IMR-90 (cell line): ENCODE results near the gene TPRKB. TPM values are rescaled to one million over a fixed set of nuclear protein-coding genes. Genes with fewer than 3 reads are reported as not detected.

ENCODE experiments used
- ATAC-seq: fragments of 200-7000 bp; cut with Tn5 transposase; 2 replicates; pipeline ENCODE4 v1.9.1; 2020; ENCODE audit warnings: low read depth, mild to moderate bottlenecking, moderate library complexity
- BruUV-seq: library from RNA; stranded (reverse); fragments of 400-500 nt; replicated peaks from 2 replicates; lab custom pipeline; 2021; lab: Mats Ljungman, UMichigan
- CTCF ChIA-PET: fragments of 300-600 bp; formaldehyde crosslinking; extraction: SDS; loops from one replicate; lab custom pipeline; 2021; ENCODE audit warnings: antibody characterized with exemption; lab: Yijun Ruan, JAX
- POLR2A ChIA-PET: fragments of 300-600 bp; sonication (Branson Sonifier 250); formaldehyde crosslinking; loops from one replicate; lab custom pipeline; 2022; ENCODE audit warnings: antibody characterized with exemption; ENCODE audit not compliant: unreplicated experiment; lab: Charles Lee
- DNase-seq: peaks from one replicate; pipeline ENCODE4 v3.0.0; 2013
- H2AFZ ChIP-seq: replicated peaks from 2 replicates; pipeline ENCODE3; 2013; ENCODE audit warnings: low read length, mild to moderate bottlenecking; ENCODE audit not compliant: poor library complexity
- H2AK5ac ChIP-seq: 2 replicates; pipeline ENCODE4 v1.6.1; 2013; ENCODE audit warnings: low read depth, low read length, inconsistent platforms
- H2AK9ac ChIP-seq: replicated peaks from 2 replicates; pipeline ENCODE3; 2013; ENCODE audit warnings: mild to moderate bottlenecking, low read depth, low read length, moderate library complexity; ENCODE audit not compliant: poor library complexity
- H2BK120ac ChIP-seq: 2 replicates; pipeline ENCODE4 v1.6.1; 2013; ENCODE audit warnings: low read depth, low read length, inconsistent platforms
- H2BK15ac ChIP-seq: 3 replicates; pipeline ENCODE4 v1.6.1; 2013; ENCODE audit warnings: low read depth, low read length, inconsistent platforms
- H2BK20ac ChIP-seq: 2 replicates; pipeline ENCODE4 v1.6.1; 2013; ENCODE audit warnings: low read depth, mild to moderate bottlenecking, inconsistent platforms, low read length, moderate library complexity
- H2BK5ac ChIP-seq: 2 replicates; pipeline ENCODE4 v1.6.1; 2013; ENCODE audit warnings: mild to moderate bottlenecking, low read depth, low read length, inconsistent platforms; ENCODE audit not compliant: poor library complexity, severe bottlenecking
- H3K14ac ChIP-seq: replicated peaks from 2 replicates; pipeline ENCODE4 v1.6.1; 2013; ENCODE audit warnings: low read depth, low read length, inconsistent platforms
- H3K18ac ChIP-seq: 2 replicates; pipeline ENCODE4 v1.6.1; 2013; ENCODE audit warnings: low read depth, low read length, control low read depth
- H3K23ac ChIP-seq: 2 replicates; pipeline ENCODE4 v1.6.1; 2013; ENCODE audit warnings: low read depth, low read length, inconsistent platforms
- H3K27ac ChIP-seq: 2 replicates; pipeline ENCODE4 v1.5.1; 2013; ENCODE audit warnings: mild to moderate bottlenecking, control low read depth, low read length; ENCODE audit not compliant: insufficient read depth
- H3K27me3 ChIP-seq: 2 replicates; pipeline ENCODE4 v1.6.1; 2013; ENCODE audit warnings: low read length; ENCODE audit not compliant: control insufficient read depth, insufficient read depth
- H3K36me3 ChIP-seq: 2 replicates; pipeline ENCODE4 v1.6.1; 2013; ENCODE audit warnings: low read length, mixed read lengths; ENCODE audit not compliant: control insufficient read depth, insufficient read depth
- H3K4ac ChIP-seq: 2 replicates; pipeline ENCODE4 v1.6.1; 2013; ENCODE audit warnings: low read depth, low read length, inconsistent platforms
- H3K4me1 ChIP-seq: 2 replicates; pipeline ENCODE4 v1.6.1; 2013; ENCODE audit warnings: low read length, mixed read lengths; ENCODE audit not compliant: control insufficient read depth, insufficient read depth
- H3K4me2 ChIP-seq: 2 replicates; pipeline ENCODE4 v1.6.1; 2013; ENCODE audit warnings: low read depth, mild to moderate bottlenecking, control low read depth, low read length, moderate library complexity
- H3K4me3 ChIP-seq: 2 replicates; pipeline ENCODE4 v1.5.1; 2013; ENCODE audit warnings: low read depth, mild to moderate bottlenecking, control low read depth, low read length, moderate library complexity; ENCODE audit not compliant: insufficient read depth
- H3K56ac ChIP-seq: 2 replicates; pipeline ENCODE4 v1.6.1; 2013; ENCODE audit warnings: low read length, inconsistent platforms; ENCODE audit not compliant: insufficient read depth; ENCODE audit errors: extremely low read depth
- H3K79me1 ChIP-seq, 2 experiments: 2 replicates each; pipeline ENCODE4 v1.6.1; 2013; ENCODE audit warnings: low read length in 2 of 2, inconsistent platforms in 1 of 2, low read depth in 1 of 2
- H3K9ac ChIP-seq: 2 replicates; pipeline ENCODE4 v1.6.1; 2013; ENCODE audit warnings: low read depth, low read length, control low read depth
- H3K9me1 ChIP-seq: 2 replicates; pipeline ENCODE4 v1.6.1; 2013; ENCODE audit warnings: low read length, inconsistent platforms; ENCODE audit not compliant: insufficient read depth
- H3K9me3 ChIP-seq: 2 replicates; pipeline ENCODE4 v1.6.1; 2013; ENCODE audit warnings: low read length; ENCODE audit not compliant: control insufficient read depth, insufficient read depth
- H4K20me1 ChIP-seq: 2 replicates; pipeline ENCODE4 v1.6.1; 2013; ENCODE audit warnings: low read length, inconsistent platforms; ENCODE audit not compliant: insufficient read depth
- H4K5ac ChIP-seq: 2 replicates; pipeline ENCODE4 v1.6.1; 2013; ENCODE audit warnings: mild to moderate bottlenecking, low read depth, low read length, control low read depth
- H4K8ac ChIP-seq, 2 experiments: 2 replicates each; pipeline ENCODE4 v1.6.1; 2013; ENCODE audit warnings: low read depth in 2 of 2, low read length in 2 of 2, control low read depth in 1 of 2, inconsistent platforms in 1 of 2
- H4K91ac ChIP-seq: 2 replicates; pipeline ENCODE4 v1.6.1; 2013; ENCODE audit warnings: low read depth, low read length, inconsistent platforms; ENCODE audit not compliant: insufficient read depth
- BHLHE40 ChIP-seq: fragments of 150-350 bp; IDR thresholded peaks from 2 replicates; pipeline ENCODE4 v1.6.1; 2016; ENCODE audit warnings: mild to moderate bottlenecking, low read depth, low read length
- CEBPB ChIP-seq: IDR thresholded peaks from 2 replicates; pipeline ENCODE4 v1.6.1; 2012; ENCODE audit warnings: low read depth, low read length, improper control_type of control experiment
- CHD1 ChIP-seq: IDR thresholded peaks from 2 replicates; pipeline ENCODE4 v1.6.1; 2012; ENCODE audit warnings: low read depth, low read length, improper control_type of control experiment
- FOS ChIP-seq: fragments of 150-350 bp; IDR thresholded peaks from 2 replicates; pipeline ENCODE4 v1.6.1; 2016; ENCODE audit warnings: low read depth, low read length
- MAFK ChIP-seq: IDR thresholded peaks from 2 replicates; pipeline ENCODE4 v1.6.1; 2012; ENCODE audit warnings: low read depth, low read length, improper control_type of control experiment
- MXI1 ChIP-seq: IDR thresholded peaks from 2 replicates; pipeline ENCODE4 v1.6.1; 2012; ENCODE audit warnings: low read depth, mild to moderate bottlenecking, low read length, moderate library complexity, borderline replicate concordance
- NFE2L2 ChIP-seq: fragments of 150-350 bp; IDR thresholded peaks from 2 replicates; pipeline ENCODE4 v1.6.1; 2016; ENCODE audit warnings: low read depth, mild to moderate bottlenecking, low read length
- POLR2A ChIP-seq: IDR thresholded peaks from 2 replicates; pipeline ENCODE4 v1.6.1; 2012; ENCODE audit warnings: mild to moderate bottlenecking, low read depth, low read length
- RAD21 ChIP-seq: IDR thresholded peaks from 2 replicates; pipeline ENCODE4 v1.6.1; 2012; ENCODE audit warnings: low read length, improper control_type of control experiment
- RCOR1 ChIP-seq: IDR thresholded peaks from 2 replicates; pipeline ENCODE4 v1.6.1; 2012; ENCODE audit warnings: mild to moderate bottlenecking, low read length, improper control_type of control experiment; ENCODE audit not compliant: insufficient replicate concordance
- RFX5 ChIP-seq: IDR thresholded peaks from 2 replicates; pipeline ENCODE4 v1.8.0; 2012; ENCODE audit warnings: low read depth, mild to moderate bottlenecking, low read length, moderate library complexity
- SMC3 ChIP-seq: fragments of 150-350 bp; IDR thresholded peaks from 2 replicates; pipeline ENCODE4 v1.6.1; 2016; ENCODE audit warnings: low read depth, mild to moderate bottlenecking, antibody characterized with exemption, low read length, moderate library complexity
- WGBS, 2 experiments: methylation state at CpG; one replicate each; pipeline versions ENCODE4 v1.1.5 to v1.1.7; 2013; ENCODE audit warnings: missing lambda C conversion rate in 2 of 2; ENCODE audit not compliant: insufficient read length in 1 of 2; ENCODE audit errors: extremely low coverage in 2 of 2; 5-methylcytosine and 5-hydroxymethylcytosine counted together
- dilution Hi-C: fragments of 300-500 bp; cut with HindIII; formaldehyde crosslinking; loops from one replicate; pipeline ENCODE4 v1.14.3; 2018; ENCODE audit warnings: low sequenced_read_pairs; ENCODE audit not compliant: unreplicated experiment
- in situ Hi-C: fragments of 300-500 bp; cut with MboI; formaldehyde crosslinking; loops from 3 replicates; pipeline ENCODE4 v1.14.3; 2019; ENCODE audit warnings: low sequenced_read_pairs, inconsistent platforms, mixed read lengths
- intact Hi-C: fragments of 100-400 bp; cut with micrococcal nuclease; formaldehyde crosslinking; loops from 2 replicates; pipeline ENCODE4 v1.10.0; 2022
- polyA plus RNA-seq, 3 experiments: library from polyadenylated mRNA; depleted of rRNA; stranded (reverse); fragments of >200 nt; gene quantifications; 2 replicates each; pipeline ENCODE4 v1.2.3, GENCODE V29; 2012; ENCODE audit warnings: low replicate concordance in 1 of 3
- total RNA-seq: library from RNA; depleted of rRNA; stranded (reverse); fragments of >200 nt; gene quantifications from 2 replicates; pipeline ENCODE4 v1.2.3, GENCODE V29; 2012
- TF ChIP-seq, protein P1 (sequence below): fragments of 150-350 bp; IDR thresholded peaks from 2 replicates; pipeline ENCODE4 v1.6.1; 2017; ENCODE audit warnings: mild to moderate bottlenecking, antibody characterized with exemption, low read length, low read depth
- TF ChIP-seq, protein P2 (sequence below): conservative IDR thresholded peaks from 2 replicates; pipeline ENCODE4 v1.5.1; 2012; ENCODE audit warnings: mild to moderate bottlenecking, low read depth, low read length, improper control_type of control experiment
- TF ChIP-seq, protein P3 (sequence below): fragments of 150-350 bp; IDR thresholded peaks from 2 replicates; pipeline ENCODE4 v1.6.1; 2016; ENCODE audit warnings: low read depth, mild to moderate bottlenecking, low read length, moderate library complexity, borderline replicate concordance

TPRKB gene
- total and polyA plus RNA-seq, 2 of the 4 experiments (the other 2 are of a cell fraction) = 35.3 to 37.6 TPM

DNA sequence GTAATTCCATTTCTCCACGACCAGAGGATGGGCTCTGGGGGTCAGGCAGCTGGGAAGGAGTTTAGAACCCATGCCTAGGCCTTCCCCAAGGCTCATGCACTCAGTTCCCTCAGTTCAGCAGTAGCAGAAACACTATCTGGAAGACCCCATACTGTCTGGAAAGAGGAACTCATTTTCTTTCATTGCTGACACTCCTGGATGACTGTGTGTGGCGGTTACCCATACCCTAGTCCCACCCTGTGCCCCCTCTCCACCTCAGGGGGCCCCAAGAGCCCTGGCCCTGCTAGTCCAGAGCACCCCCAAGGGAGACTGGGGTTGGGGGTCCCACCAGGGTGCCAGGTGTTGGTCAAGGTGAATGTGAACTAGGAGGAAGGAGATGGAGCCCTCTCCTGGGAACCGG, 29.5 kb downstream of the TPRKB start:
- Histone ChIP-seq H4K5ac (no peak overlapping the region), H3K18ac (no peak overlapping the region), H2AK5ac (no peak overlapping the region), H3K4me1 (no peaks in the 10 kb centered on the region), H4K91ac (no peak overlapping the region), H3K4ac (no peak overlapping the region), H3K27ac (no peak overlapping the region), H4K8ac (no peak overlapping the region), H2BK15ac (no peak overlapping the region), H3K14ac (no peak overlapping the region), H2BK120ac (no peak overlapping the region), H3K23ac (no peak overlapping the region), H3K9ac (no peak overlapping the region), H2BK5ac (no peak overlapping the region), H2AFZ (no peak overlapping the region), H3K9me1 (no peaks in the 10 kb centered on the region), H2AK9ac (no peak overlapping the region), H2BK20ac (no peak overlapping the region), H3K4me2 (no peak overlapping the region), H3K36me3 (no peaks in the 10 kb centered on the region), H3K79me1 (no peaks in the 10 kb centered on the region), H4K20me1 (no peaks in the 10 kb centered on the region), H3K27me3 (peaks cover 29% of the 10 kb centered on the region), H3K9me3 (no peaks in the 10 kb centered on the region), H3K56ac (no peak overlapping the region), H3K4me3 (no peak overlapping the region)
- no peak for TF ChIP-seq BHLHE40
- no peak for TF ChIP-seq MAFK
- no peak for TF ChIP-seq CHD1
- TF ChIP-seq, protein P1, sequence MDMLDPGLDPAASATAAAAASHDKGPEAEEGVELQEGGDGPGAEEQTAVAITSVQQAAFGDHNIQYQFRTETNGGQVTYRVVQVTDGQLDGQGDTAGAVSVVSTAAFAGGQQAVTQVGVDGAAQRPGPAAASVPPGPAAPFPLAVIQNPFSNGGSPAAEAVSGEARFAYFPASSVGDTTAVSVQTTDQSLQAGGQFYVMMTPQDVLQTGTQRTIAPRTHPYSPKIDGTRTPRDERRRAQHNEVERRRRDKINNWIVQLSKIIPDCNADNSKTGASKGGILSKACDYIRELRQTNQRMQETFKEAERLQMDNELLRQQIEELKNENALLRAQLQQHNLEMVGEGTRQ = no peak
- TF ChIP-seq SMC3 = no peak
- TF ChIP-seq, protein P2, sequence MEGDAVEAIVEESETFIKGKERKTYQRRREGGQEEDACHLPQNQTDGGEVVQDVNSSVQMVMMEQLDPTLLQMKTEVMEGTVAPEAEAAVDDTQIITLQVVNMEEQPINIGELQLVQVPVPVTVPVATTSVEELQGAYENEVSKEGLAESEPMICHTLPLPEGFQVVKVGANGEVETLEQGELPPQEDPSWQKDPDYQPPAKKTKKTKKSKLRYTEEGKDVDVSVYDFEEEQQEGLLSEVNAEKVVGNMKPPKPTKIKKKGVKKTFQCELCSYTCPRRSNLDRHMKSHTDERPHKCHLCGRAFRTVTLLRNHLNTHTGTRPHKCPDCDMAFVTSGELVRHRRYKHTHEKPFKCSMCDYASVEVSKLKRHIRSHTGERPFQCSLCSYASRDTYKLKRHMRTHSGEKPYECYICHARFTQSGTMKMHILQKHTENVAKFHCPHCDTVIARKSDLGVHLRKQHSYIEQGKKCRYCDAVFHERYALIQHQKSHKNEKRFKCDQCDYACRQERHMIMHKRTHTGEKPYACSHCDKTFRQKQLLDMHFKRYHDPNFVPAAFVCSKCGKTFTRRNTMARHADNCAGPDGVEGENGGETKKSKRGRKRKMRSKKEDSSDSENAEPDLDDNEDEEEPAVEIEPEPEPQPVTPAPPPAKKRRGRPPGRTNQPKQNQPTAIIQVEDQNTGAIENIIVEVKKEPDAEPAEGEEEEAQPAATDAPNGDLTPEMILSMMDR = no peak
- no peak for TF ChIP-seq NFE2L2
- TF ChIP-seq RFX5 = no peak
- TF ChIP-seq CEBPB = no peak
- no peak for TF ChIP-seq RCOR1
- TF ChIP-seq FOS = no peak
- TF ChIP-seq RAD21 = no peak
- TF ChIP-seq, protein P3, sequence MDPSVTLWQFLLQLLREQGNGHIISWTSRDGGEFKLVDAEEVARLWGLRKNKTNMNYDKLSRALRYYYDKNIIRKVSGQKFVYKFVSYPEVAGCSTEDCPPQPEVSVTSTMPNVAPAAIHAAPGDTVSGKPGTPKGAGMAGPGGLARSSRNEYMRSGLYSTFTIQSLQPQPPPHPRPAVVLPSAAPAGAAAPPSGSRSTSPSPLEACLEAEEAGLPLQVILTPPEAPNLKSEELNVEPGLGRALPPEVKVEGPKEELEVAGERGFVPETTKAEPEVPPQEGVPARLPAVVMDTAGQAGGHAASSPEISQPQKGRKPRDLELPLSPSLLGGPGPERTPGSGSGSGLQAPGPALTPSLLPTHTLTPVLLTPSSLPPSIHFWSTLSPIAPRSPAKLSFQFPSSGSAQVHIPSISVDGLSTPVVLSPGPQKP = no peak
- TF ChIP-seq MXI1 = no peak
- TF ChIP-seq POLR2A = no peak
- WGBS, 2 experiments = no CpG with 5 or more reads among the region's 3 CpGs
- in situ Hi-C loops (no loop called here), intact Hi-C loops (no loop called here), dilution Hi-C loops (no loop called here)
- BruUV-seq = no TSS peak
- CTCF ChIA-PET = no interaction called here
- POLR2A ChIA-PET = no interaction called here
- DNase-seq (no peak), ATAC-seq (no peak)
